Caco-2 (cell line): ENCODE results near the gene SCN1A. TPM values are rescaled to one million over a fixed set of nuclear protein-coding genes. Genes with fewer than 3 reads are reported as not detected.

Experiments used
- BruUV-seq: library from RNA; stranded (reverse); fragments of 400-500 nt; replicated peaks from 2 replicates; lab custom pipeline; 2021; lab: Mats Ljungman, UMichigan
- CTCF ChIA-PET: fragments of 300-600 bp; sonication (Branson Sonifier 250); formaldehyde crosslinking; loops from one replicate; lab custom pipeline; 2022; ENCODE audit warnings: antibody characterized with exemption; lab: Charles Lee
- POLR2A ChIA-PET: fragments of 300-600 bp; sonication (Branson Sonifier 250); formaldehyde crosslinking; loops from one replicate; lab custom pipeline; 2022; ENCODE audit warnings: antibody characterized with exemption; lab: Charles Lee
- DNase-seq, 2 experiments: peaks; one replicate each; pipeline versions ENCODE4 v3.0.0 to v3.0.0-alpha.2; 2020 to 2022
- H3K27me3 ChIP-seq: replicated peaks from 2 replicates; pipeline ENCODE4 v1.6.0; 2011; ENCODE audit warnings: low read length; ENCODE audit not compliant: control insufficient read depth, insufficient read depth
- H3K36me3 ChIP-seq: 2 replicates; pipeline ENCODE4 v1.5.1; 2011; ENCODE audit warnings: low read length; ENCODE audit not compliant: control insufficient read depth, insufficient read depth
- H3K4me1 ChIP-seq: fragments of 250-450 bp; sonication (Bioruptor Pico); 2 replicates; pipeline ENCODE4 v1.5.1; 2020; ENCODE audit warnings: mild to moderate bottlenecking
- H3K4me3 ChIP-seq: 2 replicates; pipeline ENCODE4 v1.5.1; 2011; ENCODE audit warnings: low read depth, mild to moderate bottlenecking, control low read depth, low read length
- H3K9me3 ChIP-seq: fragments of 250-450 bp; sonication (Bioruptor Pico); 2 replicates; pipeline ENCODE4 v1.5.1; 2020; ENCODE audit warnings: mild to moderate bottlenecking, moderate library complexity
- H3K27ac Mint-ChIP-seq: one replicate; pipeline ENCODE4 v1.8.0; 2022; ENCODE audit warnings: mixed read lengths; ENCODE audit not compliant: unreplicated experiment
- H3K27me3 Mint-ChIP-seq: one replicate; pipeline ENCODE4 v1.8.0; 2022; ENCODE audit warnings: mixed read lengths; ENCODE audit not compliant: insufficient read depth, unreplicated experiment
- H3K36me3 Mint-ChIP-seq: one replicate; pipeline ENCODE4 v1.8.0; 2022; ENCODE audit warnings: mild to moderate bottlenecking, mixed read lengths; ENCODE audit not compliant: insufficient read depth, unreplicated experiment
- H3K4me1 Mint-ChIP-seq: one replicate; pipeline ENCODE4 v1.8.0; 2022; ENCODE audit warnings: low read depth, mixed read lengths; ENCODE audit not compliant: unreplicated experiment
- H3K4me3 Mint-ChIP-seq: one replicate; pipeline ENCODE4 v1.8.0; 2022; ENCODE audit warnings: mild to moderate bottlenecking, moderate library complexity, mixed read lengths; ENCODE audit not compliant: unreplicated experiment
- H3K9me3 Mint-ChIP-seq: one replicate; pipeline ENCODE4 v1.8.0; 2022; ENCODE audit warnings: mixed read lengths; ENCODE audit not compliant: unreplicated experiment
- intact Hi-C: fragments of 100-400 bp; cut with micrococcal nuclease; formaldehyde crosslinking; loops from one replicate; pipeline ENCODE4 v1.10.0; 2022; ENCODE audit not compliant: unreplicated experiment
- total RNA-seq: library from RNA; stranded (reverse); gene quantifications from 2 replicates; pipeline ENCODE4 v1.2.3, GENCODE V29; 2022
- TF ChIP-seq, protein P1 (sequence below), 2 experiments: fragments of 200-600 bp in 1 of 2; IDR thresholded peaks; 1 replicate in 1 of 2; 2 replicates in 1 of 2; pipeline versions ENCODE4 v1.5.1 to v1.8.0; 2011 to 2022; ENCODE audit warnings: antibody characterized with exemption in 1 of 2, control low read depth in 1 of 2, inconsistent platforms in 1 of 2, low read depth in 1 of 2, low read length in 1 of 2, mild to moderate bottlenecking in 1 of 2, moderate library complexity in 1 of 2; ENCODE audit not compliant: insufficient read depth in 1 of 2, severe bottlenecking in 1 of 2, unreplicated experiment in 1 of 2

Gene SCN1A
- total RNA-seq, 1 experiment from 2014 or later: not detected

DNA sequence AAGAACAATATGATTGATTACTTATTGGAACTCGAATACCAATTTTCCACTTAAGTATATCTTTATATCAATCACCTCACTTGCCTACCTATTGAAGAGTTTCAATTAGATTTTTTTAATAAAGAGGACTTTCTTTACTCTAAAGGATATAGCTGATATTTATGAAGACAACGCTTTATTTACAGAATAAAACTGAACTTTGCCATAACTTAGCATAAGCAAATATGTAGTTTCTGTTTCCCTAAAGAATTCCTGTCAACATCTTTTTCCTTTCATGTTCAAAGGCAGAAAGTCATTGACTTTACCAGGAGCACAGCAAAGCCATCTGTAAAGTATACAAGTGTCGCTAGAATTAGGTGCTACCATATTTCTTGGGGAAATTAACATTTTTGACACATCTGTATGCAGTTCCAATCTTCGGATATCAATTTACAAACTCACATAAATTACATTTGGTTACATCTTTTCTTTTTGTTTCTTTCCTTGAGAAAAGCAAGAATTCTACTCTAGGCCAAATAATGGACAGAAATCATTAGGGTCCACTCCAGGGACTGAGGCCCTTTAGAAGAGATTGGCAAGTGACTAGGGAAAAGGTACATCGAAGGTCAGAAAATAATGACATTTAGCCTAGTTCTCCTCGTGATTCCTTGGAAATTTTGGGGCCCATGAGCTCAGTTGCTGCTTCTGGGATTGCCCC is 7.5 kb upstream of the SCN1A start:
- no peaks in the 10 kb centered on the region for H3K27me3 Mint-ChIP-seq
- H3K36me3 Mint-ChIP-seq: no peaks in the 10 kb centered on the region
- intact Hi-C loops: no loop called here
- H3K4me1 Mint-ChIP-seq: peaks cover 10% of the 10 kb centered on the region
- TF ChIP-seq, protein P1, sequence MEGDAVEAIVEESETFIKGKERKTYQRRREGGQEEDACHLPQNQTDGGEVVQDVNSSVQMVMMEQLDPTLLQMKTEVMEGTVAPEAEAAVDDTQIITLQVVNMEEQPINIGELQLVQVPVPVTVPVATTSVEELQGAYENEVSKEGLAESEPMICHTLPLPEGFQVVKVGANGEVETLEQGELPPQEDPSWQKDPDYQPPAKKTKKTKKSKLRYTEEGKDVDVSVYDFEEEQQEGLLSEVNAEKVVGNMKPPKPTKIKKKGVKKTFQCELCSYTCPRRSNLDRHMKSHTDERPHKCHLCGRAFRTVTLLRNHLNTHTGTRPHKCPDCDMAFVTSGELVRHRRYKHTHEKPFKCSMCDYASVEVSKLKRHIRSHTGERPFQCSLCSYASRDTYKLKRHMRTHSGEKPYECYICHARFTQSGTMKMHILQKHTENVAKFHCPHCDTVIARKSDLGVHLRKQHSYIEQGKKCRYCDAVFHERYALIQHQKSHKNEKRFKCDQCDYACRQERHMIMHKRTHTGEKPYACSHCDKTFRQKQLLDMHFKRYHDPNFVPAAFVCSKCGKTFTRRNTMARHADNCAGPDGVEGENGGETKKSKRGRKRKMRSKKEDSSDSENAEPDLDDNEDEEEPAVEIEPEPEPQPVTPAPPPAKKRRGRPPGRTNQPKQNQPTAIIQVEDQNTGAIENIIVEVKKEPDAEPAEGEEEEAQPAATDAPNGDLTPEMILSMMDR (IDR thresholded peaks at IDR 0.05; ENCODE audit: insufficient read depth in 1 of 2, low read depth in 1 of 2, low read length in 1 of 2, severe bottlenecking in 1 of 2, unreplicated experiment in 1 of 2): no peak
- Histone ChIP-seq H3K9me3 (no peaks in the 10 kb centered on the region), H3K4me1 (peaks cover 22% of the 10 kb centered on the region), H3K36me3 (no peaks in the 10 kb centered on the region), H3K4me3 (no peak overlapping the region), H3K27me3 (no peaks in the 10 kb centered on the region)
- CTCF ChIA-PET: no interaction called here
- no peak for DNase-seq
- no peak overlapping the region for H3K27ac Mint-ChIP-seq
- no peak overlapping the region for H3K4me3 Mint-ChIP-seq
- no peaks in the 10 kb centered on the region for H3K9me3 Mint-ChIP-seq
- POLR2A ChIA-PET: no interaction called here
- no TSS peak for BruUV-seq

DNA sequence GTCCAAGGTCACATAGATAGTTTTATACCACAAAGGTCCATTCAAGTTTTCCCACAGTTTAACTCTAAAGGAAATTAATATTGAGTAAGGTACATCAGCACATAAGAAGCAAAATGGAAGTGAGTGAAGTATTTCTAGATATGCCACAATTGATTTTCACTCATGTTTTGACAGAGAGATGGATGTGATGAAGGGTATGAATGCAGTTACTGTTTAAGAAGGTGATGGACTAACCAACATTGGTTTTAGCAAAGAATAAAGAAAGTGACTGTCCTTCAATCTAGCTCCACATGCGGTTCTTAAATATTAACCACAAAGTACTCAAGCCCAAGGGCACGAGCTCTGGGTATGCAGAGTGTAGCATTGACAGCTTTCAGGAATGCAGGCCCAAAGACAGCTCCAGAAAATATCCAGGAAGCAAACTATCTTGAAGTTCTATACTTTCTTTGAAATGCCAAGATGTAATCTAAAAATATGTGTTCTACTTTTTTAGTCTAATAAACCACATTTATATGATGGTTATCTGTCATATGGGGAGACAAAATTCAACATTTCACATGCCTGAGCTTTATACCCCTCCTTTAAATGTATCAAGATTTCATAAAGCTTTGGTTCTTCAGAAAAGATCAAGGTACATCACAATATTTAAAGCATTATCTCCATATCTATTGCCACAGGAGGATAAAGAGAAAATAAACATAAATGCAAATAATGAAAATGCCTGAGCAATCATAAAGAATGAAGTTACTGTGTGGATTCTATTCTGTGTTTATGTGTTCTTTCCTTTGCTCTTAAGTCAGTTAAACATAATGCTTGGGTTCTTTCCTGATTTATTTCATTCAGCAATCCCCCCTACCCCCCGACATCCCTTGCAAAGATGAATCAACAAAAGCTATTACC is 6.7 kb upstream of the SCN1A start:
- H3K36me3 ChIP-seq: no peaks in the 10 kb centered on the region
- Mint-ChIP-seq H3K27ac (no peak overlapping the region), H3K4me1 (peaks cover 10% of the 10 kb centered on the region), H3K9me3 (no peaks in the 10 kb centered on the region), H3K4me3 (no peak overlapping the region), H3K36me3 (no peaks in the 10 kb centered on the region), H3K27me3 (no peaks in the 10 kb centered on the region)
- intact Hi-C loops: loop anchor here (1.0 kb wide), 1 partner anchor 47 kb away; no protein-coding TSS in a partner anchor
- H3K9me3 ChIP-seq: no peaks in the 10 kb centered on the region
- ChIA-PET CTCF (no interaction called here), POLR2A (no interaction called here)
- H3K27me3 ChIP-seq: no peaks in the 10 kb centered on the region; the same call in 1 of the 2 replicates
- no peak overlapping the region for H3K4me3 ChIP-seq
- peaks cover 22% of the 10 kb centered on the region for H3K4me1 ChIP-seq
- BruUV-seq: no TSS peak
- TF ChIP-seq, protein P1 (IDR thresholded peaks at IDR 0.05; ENCODE audit: insufficient read depth in 1 of 2, low read depth in 1 of 2, low read length in 1 of 2, severe bottlenecking in 1 of 2, unreplicated experiment in 1 of 2): no peak
- DNase-seq: peak; percentile 53 to 59

DNA sequence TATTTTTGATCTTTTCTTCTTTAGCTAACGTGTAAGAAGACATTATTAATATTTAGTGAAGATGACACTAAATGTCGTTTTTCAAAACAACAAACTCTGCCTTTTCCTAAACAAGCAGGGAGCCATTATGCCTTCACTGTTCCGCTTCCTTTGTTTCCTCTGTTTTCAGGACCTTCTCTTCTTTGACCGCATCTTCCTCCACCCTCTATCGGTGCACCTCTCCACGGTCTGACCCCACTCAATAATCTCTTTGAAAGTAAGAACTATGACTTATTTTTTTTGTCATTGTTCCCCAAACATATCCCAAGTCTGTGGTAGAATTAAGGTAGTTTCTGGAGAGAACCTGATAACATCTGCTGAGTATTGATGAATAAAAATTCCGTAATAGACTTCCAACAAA is 5.8 kb upstream of the SCN1A start:
- TF ChIP-seq, protein P1 (IDR thresholded peaks at IDR 0.05; ENCODE audit: insufficient read depth in 1 of 2, low read depth in 1 of 2, low read length in 1 of 2, severe bottlenecking in 1 of 2, unreplicated experiment in 1 of 2): no peak
- no peaks in the 10 kb centered on the region for H3K27me3 Mint-ChIP-seq
- H3K27me3 ChIP-seq: no peaks in the 10 kb centered on the region; the same call in 1 of the 2 replicates
- no peaks in the 10 kb centered on the region for H3K36me3 ChIP-seq
- no peak overlapping the region for H3K4me3 ChIP-seq
- CTCF ChIA-PET: no interaction called here
- no peaks in the 10 kb centered on the region for H3K9me3 ChIP-seq
- intact Hi-C loops: loop anchor here (1.0 kb wide), 1 partner anchor 48 kb away; no protein-coding TSS in a partner anchor
- DNase-seq: no peak
- no peaks in the 10 kb centered on the region for H3K9me3 Mint-ChIP-seq
- BruUV-seq: no TSS peak
- no peaks in the 10 kb centered on the region for H3K36me3 Mint-ChIP-seq
- H3K4me3 Mint-ChIP-seq: no peak overlapping the region
- peaks cover 10% of the 10 kb centered on the region for H3K4me1 Mint-ChIP-seq
- no peak overlapping the region for H3K27ac Mint-ChIP-seq
- H3K4me1 ChIP-seq: peaks cover 22% of the 10 kb centered on the region
- POLR2A ChIA-PET: no interaction called here
